ACC112 (cell line): ENCODE data around the gene EEF2.

Source experiments
- H2AFZ ChIP-seq: fragments of 200-600 bp; sonication (generic); one replicate; pipeline ENCODE4 v1.6.0; 2017; ENCODE audit warnings: antibody characterized with exemption, low read length; ENCODE audit not compliant: unreplicated experiment
- H3K27ac ChIP-seq: fragments of 200-600 bp; sonication (generic); 2 replicates; pipeline ENCODE4 v1.5.1; 2014; ENCODE audit warnings: low read depth, mild to moderate bottlenecking, antibody characterized with exemption, low read length, moderate library complexity
- H3K27me3 ChIP-seq: fragments of 200-600 bp; sonication (generic); 2 replicates; pipeline ENCODE4 v1.6.1; 2014; ENCODE audit warnings: mild to moderate bottlenecking, antibody characterized with exemption, low read length, moderate library complexity, mixed read lengths; ENCODE audit not compliant: insufficient read depth
- H3K36me3 ChIP-seq: fragments of 200-600 bp; sonication (generic); 2 replicates; pipeline ENCODE4 v1.6.1; 2016; ENCODE audit warnings: mild to moderate bottlenecking, antibody characterized with exemption, low read length, moderate library complexity, mixed read lengths; ENCODE audit not compliant: insufficient read depth
- H3K4me1 ChIP-seq: fragments of 200-600 bp; sonication (generic); one replicate; pipeline ENCODE4 v1.6.1; 2016; ENCODE audit warnings: low read length, mixed read lengths; ENCODE audit not compliant: insufficient read depth, unreplicated experiment, control insufficient read depth
- H3K4me3 ChIP-seq: fragments of 200-600 bp; sonication (generic); 2 replicates; pipeline ENCODE4 v1.5.1; 2014; ENCODE audit warnings: mild to moderate bottlenecking, low read depth, low read length
- H3K79me2 ChIP-seq: fragments of 200-600 bp; sonication (generic); one replicate; pipeline ENCODE4 v1.6.0; 2016; ENCODE audit warnings: low read length; ENCODE audit not compliant: control insufficient read depth, unreplicated experiment, insufficient read depth

Gene EEF2

GRCh38 chr19:4027146-4027545 lies 41.9 kb upstream of the EEF2 start:
- H3K4me3 ChIP-seq: no peak overlapping the region
- H3K27me3 ChIP-seq: no peaks in the 10 kb centered on the region
- no peak overlapping the region for H3K27ac ChIP-seq
- H3K36me3 ChIP-seq: no peaks in the 10 kb centered on the region; the same call in 1 of the 2 replicates
- H2AFZ ChIP-seq: no peak overlapping the region
- no peaks in the 10 kb centered on the region for H3K4me1 ChIP-seq
- peaks cover under 1% of the 10 kb centered on the region for H3K79me2 ChIP-seq

DNA sequence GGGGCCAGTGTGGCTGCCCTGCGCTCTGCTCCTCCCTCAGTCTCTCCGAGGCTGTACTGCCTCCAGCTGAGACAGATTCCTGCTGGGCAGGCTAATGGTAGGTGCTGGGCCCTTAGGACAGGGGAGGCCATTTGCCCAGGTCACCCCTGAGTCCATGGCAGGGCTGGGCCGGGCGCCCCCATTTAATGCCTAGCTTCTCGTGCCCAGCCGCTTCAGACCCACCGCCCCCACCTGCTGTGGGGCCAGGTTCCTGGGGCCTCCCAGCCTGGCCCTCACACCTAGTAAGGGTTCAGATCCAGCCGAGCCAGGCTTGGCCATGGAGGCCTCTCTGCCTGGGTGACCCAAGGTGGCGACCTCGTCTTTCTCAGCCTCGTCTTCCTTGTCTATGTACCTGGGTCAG lies 40.1 kb upstream of the EEF2 start:
- H3K4me3 ChIP-seq: no peak overlapping the region
- no peak overlapping the region for H3K27ac ChIP-seq
- no peaks in the 10 kb centered on the region; the same call in 1 of the 2 replicates for H3K36me3 ChIP-seq
- no peaks in the 10 kb centered on the region for H3K4me1 ChIP-seq
- no peaks in the 10 kb centered on the region for H3K27me3 ChIP-seq
- peaks cover 4% of the 10 kb centered on the region for H3K79me2 ChIP-seq
- H2AFZ ChIP-seq: no peak overlapping the region

GRCh38 chr19:4023600-4024398 lies 38.5 kb upstream of the EEF2 start:
- no peak overlapping the region for H3K4me3 ChIP-seq
- H3K27ac ChIP-seq: no peak overlapping the region
- peaks cover 4% of the 10 kb centered on the region for H3K79me2 ChIP-seq
- H3K36me3 ChIP-seq: no peaks in the 10 kb centered on the region; the same call in 1 of the 2 replicates
- no peak overlapping the region for H2AFZ ChIP-seq
- no peaks in the 10 kb centered on the region for H3K4me1 ChIP-seq
- H3K27me3 ChIP-seq: no peaks in the 10 kb centered on the region

DNA sequence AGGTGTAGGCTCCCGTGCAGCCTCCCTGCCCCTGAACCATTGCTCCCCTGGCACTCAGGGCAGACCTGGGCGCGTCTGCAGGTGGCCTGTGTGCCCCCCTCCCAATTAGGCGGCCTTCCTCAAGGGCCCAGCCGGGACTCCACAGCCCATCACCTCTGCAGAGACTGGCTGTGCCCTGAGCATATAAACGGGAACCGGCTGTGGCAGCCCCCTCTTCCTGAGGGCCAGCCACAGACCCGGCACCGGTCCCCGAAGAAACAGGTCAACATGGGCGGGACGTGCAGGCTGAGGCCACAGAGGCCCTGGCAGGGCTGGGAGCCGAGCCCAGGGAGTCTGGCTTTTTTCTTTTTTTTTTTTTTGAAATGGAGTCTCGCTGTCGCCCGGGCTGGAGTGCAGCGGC lies 34.3 kb upstream of the EEF2 start:
- Histone ChIP-seq H3K27ac (no peak overlapping the region), H3K36me3 (no peaks in the 10 kb centered on the region), H2AFZ (no peak overlapping the region), H3K4me1 (no peaks in the 10 kb centered on the region), H3K79me2 (peaks cover 7% of the 10 kb centered on the region), H3K4me3 (no peak overlapping the region), H3K27me3 (no peaks in the 10 kb centered on the region)

DNA sequence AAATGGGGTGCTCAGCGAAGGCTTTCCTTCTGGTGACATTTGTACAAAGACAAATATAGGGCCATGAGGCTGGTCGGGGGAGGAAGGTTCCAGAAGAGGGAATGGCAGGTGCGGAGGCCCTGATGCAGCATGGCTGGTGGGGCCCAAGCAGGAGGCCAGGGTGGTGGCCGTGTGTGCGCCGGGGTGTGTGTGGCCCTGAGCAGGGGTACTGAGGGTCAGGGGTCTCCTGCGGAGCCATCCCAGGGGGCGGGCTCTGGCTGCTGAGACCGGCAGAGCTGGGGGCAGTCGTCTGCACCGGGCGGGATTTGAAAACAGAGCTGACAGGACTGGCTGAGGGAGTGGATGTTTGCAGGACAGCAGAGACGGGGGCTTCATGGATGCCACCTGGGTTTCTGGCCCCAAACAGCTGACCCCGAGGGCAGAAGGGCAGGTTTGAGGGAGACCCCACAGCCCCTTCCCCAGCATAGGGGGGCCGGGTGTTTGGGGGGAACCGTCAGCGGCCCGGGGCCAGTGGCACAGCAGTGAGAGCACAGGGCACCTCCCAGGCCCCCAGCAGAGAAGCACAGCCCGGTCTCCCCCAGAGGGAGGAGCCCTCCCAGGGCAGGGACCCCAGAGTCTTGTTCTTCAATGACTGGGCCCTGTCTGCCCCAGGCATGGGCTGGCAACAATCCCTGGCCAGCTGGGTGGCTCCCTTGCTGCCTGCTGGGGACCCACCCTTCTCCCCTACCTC lies 33.7 kb upstream of the EEF2 start:
- H3K4me1 ChIP-seq: no peaks in the 10 kb centered on the region
- no peak overlapping the region for H3K27ac ChIP-seq
- no peaks in the 10 kb centered on the region for H3K36me3 ChIP-seq
- peaks cover 7% of the 10 kb centered on the region for H3K79me2 ChIP-seq
- H3K27me3 ChIP-seq: no peaks in the 10 kb centered on the region
- H3K4me3 ChIP-seq: no peak overlapping the region
- H2AFZ ChIP-seq: no peak overlapping the region

- no peak overlapping the region for H3K4me3 ChIP-seq
- no peaks in the 10 kb centered on the region for H3K4me1 ChIP-seq
- H2AFZ ChIP-seq: no peak overlapping the region
- H3K79me2 ChIP-seq: peaks cover 7% of the 10 kb centered on the region
- no peaks in the 10 kb centered on the region for H3K27me3 ChIP-seq
- H3K36me3 ChIP-seq: no peaks in the 10 kb centered on the region
- H3K27ac ChIP-seq: no peak overlapping the region
Observed at GRCh38 chr19:4018140-4018613, 32.9 kb upstream of the EEF2 start.

- H3K79me2 ChIP-seq: peaks cover 6% of the 10 kb centered on the region
- no peak overlapping the region for H3K4me3 ChIP-seq
- no peak overlapping the region for H2AFZ ChIP-seq
- H3K4me1 ChIP-seq: no peaks in the 10 kb centered on the region
- no peaks in the 10 kb centered on the region for H3K36me3 ChIP-seq
- no peak overlapping the region for H3K27ac ChIP-seq
- no peaks in the 10 kb centered on the region for H3K27me3 ChIP-seq
Observed at GRCh38 chr19:4016903-4017638, 31.8 kb upstream of the EEF2 start.

DNA sequence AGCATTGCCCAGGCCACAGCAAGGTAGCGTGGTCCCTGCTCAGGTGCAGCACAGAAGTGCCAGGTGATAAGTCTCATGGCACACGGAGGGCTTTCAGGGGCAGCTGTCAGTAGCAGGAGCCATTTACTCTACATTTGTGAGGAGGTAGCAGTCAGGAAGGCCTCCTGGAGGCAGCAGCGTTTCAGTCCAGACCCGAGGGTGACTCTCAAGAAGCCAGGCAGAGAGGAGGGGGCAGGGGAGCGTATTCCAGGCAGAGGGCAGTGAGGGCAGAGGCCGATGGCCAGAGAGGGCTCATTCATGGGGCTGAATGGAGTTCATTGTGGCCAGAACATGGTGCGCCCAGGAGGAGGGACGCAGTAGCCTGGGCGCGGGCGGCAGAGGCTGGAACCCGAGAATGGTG lies 31.2 kb upstream of the EEF2 start:
- Histone ChIP-seq H3K27ac (no peak overlapping the region), H3K4me1 (no peaks in the 10 kb centered on the region), H3K27me3 (no peaks in the 10 kb centered on the region), H3K79me2 (peaks cover 3% of the 10 kb centered on the region), H2AFZ (no peak overlapping the region), H3K4me3 (no peak overlapping the region), H3K36me3 (no peaks in the 10 kb centered on the region)

DNA sequence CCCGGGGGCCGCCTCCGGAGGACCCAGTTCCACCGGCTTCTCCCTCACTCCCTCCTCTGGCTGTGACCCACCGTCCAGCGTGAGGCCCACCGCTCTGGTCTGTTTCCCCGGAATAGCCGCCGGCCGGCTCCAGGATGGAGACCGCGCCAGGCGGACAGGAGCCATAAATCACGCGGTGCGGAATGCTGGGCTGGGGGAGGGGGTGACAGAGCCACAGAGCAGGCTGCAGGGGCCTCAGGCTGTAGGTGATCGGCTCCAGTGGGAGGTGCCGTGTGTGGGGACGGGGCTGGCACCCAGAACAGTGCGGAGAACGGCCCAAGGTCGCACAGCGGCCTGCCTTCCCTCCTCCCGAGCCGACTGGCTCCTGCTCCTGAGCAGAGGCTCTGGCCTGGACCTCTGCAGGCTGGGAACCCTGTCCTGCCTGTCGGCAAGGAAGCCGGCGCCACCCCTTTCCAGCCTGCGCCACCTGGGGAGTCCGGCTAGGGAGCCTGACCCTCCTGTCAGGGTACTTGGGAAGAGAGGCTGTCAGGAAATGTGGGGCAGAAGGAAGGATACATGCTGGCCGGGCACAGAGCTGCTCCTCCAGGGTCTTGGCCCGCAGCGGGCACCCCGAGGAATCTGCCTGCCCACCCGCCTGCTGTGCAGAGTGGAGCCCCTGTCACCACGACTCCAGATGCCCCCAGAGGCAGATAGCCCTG lies 30.6 kb upstream of the EEF2 start:
- H2AFZ ChIP-seq: no peak overlapping the region
- H3K27me3 ChIP-seq: no peaks in the 10 kb centered on the region
- peaks cover 9% of the 10 kb centered on the region for H3K79me2 ChIP-seq
- H3K4me1 ChIP-seq: no peaks in the 10 kb centered on the region
- no peaks in the 10 kb centered on the region for H3K36me3 ChIP-seq
- H3K4me3 ChIP-seq: no peak overlapping the region
- H3K27ac ChIP-seq: no peak overlapping the region
